ENCODE data around the gene ARHGEF11. TPM values are rescaled to one million over a fixed set of nuclear protein-coding genes. Genes with fewer than 3 reads are reported as not detected.
A peak's percentile ranks its signal among the peaks of the same experiment; 100 is the strongest.

The ARHGEF11 gene
- total and polyA plus RNA-seq, 2 donors (not counting 1 experiment from before 2014, with no cell fraction given), result 1.0 to 4.6 TPM

DNA sequence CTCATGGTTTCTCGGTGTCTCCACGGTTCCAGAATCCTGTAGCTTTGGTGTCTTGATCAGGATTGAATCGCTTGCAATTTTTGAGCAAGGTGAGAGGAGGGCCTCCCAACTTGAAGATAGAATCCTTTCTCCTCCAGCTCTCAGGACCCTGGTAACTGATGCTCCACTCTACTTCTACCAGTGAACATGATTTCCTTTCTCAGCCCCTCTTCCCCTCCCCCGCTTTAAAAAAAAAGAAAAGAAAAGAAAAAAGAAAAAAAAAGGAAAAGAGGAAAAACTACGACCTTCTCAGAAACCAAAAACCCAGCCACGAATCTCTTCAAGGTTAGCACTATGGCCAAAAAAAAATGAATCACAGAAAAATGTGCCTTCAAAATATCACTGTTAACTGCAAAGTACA is 1.2 kb downstream of the ARHGEF11 start:
- Histone ChIP-seq H3K4me2 (replicated peaks; ENCODE audit: low read depth, low read length, poor library complexity, severe bottlenecking) (no peak overlapping the region), H3K36me3 (replicated peaks in 1 of 2; ENCODE audit: control extremely low read depth in 1 of 2, control insufficient read depth in 1 of 2, extremely low read depth in 1 of 2, insufficient read depth in 2 of 2, low read length in 1 of 2) (no peaks in the 10 kb centered on the region), H3K27me3 (replicated peaks in 1 of 4; ENCODE audit: control extremely low read depth in 1 of 4, control insufficient read depth in 3 of 4, insufficient read depth in 4 of 4, low read length in 3 of 4) (peaks cover 0 to 48% (median 39%) of the 10 kb centered on the region in 4 experiments), H2AFZ (ENCODE audit: insufficient read depth, low read depth, low read length, poor library complexity, severe bottlenecking) (no peak overlapping the region), H4K20me1 (ENCODE audit: control insufficient read depth, insufficient read depth, low read length, poor library complexity, severe bottlenecking) (no peaks in the 10 kb centered on the region), H3K9me3 (ENCODE audit: control extremely low read depth in 1 of 3, control insufficient read depth in 2 of 3, insufficient read depth in 1 of 3, low read length in 2 of 3) (peaks cover 0 to 3% (median 0%) of the 10 kb centered on the region in 3 donors), H3K9ac (ENCODE audit: low read length) (no peak overlapping the region), H3K4me1 (ENCODE audit: control insufficient read depth in 2 of 2, insufficient read depth in 2 of 2, low read length in 2 of 2) (peaks cover 12 to 15% of the 10 kb centered on the region in 2 donors), H3K79me2 (ENCODE audit: control insufficient read depth, insufficient read depth, low read length) (no peaks in the 10 kb centered on the region), H3K4me3 (ENCODE audit: control extremely low read depth in 1 of 5, extremely low read depth in 1 of 5, insufficient read depth in 1 of 5, low read depth in 2 of 5, low read length in 4 of 5) (no peak overlapping the region), H3K27ac (ENCODE audit: low read length in 2 of 2) (no peak overlapping the region)
- peak overlapping the region; percentile 20 for H3K4me3 Mint-ChIP-seq
- ATAC-seq (ENCODE audit: low read depth) (no peak), DNase-seq (no peak)
- ChIA-PET POLR2A (interaction anchor here (0.6 kb wide), 1 partner anchor 25 kb away, joined by 3 read pairs; no protein-coding TSS in a partner anchor), CTCF (no interaction called here)
- H3K27ac Mint-ChIP-seq, result no peak overlapping the region
- intact Hi-C loops (cut with micrococcal nuclease), result no loop called here
- no peaks in the 10 kb centered on the region for H3K9me3 Mint-ChIP-seq (ENCODE audit: insufficient read depth)
- peaks cover 13% of the 10 kb centered on the region for H3K4me1 Mint-ChIP-seq
- no CpG with 5 or more reads among the region's 6 CpGs for WGBS (ENCODE audit: insufficient coverage)
- no peak for TF ChIP-seq EZH2 (IDR thresholded peaks at IDR 0.05; ENCODE audit: borderline replicate concordance, insufficient read depth, low read depth, low read length, poor library complexity, severe bottlenecking)
- TF ChIP-seq, protein P1, sequence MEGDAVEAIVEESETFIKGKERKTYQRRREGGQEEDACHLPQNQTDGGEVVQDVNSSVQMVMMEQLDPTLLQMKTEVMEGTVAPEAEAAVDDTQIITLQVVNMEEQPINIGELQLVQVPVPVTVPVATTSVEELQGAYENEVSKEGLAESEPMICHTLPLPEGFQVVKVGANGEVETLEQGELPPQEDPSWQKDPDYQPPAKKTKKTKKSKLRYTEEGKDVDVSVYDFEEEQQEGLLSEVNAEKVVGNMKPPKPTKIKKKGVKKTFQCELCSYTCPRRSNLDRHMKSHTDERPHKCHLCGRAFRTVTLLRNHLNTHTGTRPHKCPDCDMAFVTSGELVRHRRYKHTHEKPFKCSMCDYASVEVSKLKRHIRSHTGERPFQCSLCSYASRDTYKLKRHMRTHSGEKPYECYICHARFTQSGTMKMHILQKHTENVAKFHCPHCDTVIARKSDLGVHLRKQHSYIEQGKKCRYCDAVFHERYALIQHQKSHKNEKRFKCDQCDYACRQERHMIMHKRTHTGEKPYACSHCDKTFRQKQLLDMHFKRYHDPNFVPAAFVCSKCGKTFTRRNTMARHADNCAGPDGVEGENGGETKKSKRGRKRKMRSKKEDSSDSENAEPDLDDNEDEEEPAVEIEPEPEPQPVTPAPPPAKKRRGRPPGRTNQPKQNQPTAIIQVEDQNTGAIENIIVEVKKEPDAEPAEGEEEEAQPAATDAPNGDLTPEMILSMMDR (IDR thresholded peaks at IDR 0.05), result no peak
- peaks cover 77% of the 10 kb centered on the region for H3K27me3 Mint-ChIP-seq

DNA sequence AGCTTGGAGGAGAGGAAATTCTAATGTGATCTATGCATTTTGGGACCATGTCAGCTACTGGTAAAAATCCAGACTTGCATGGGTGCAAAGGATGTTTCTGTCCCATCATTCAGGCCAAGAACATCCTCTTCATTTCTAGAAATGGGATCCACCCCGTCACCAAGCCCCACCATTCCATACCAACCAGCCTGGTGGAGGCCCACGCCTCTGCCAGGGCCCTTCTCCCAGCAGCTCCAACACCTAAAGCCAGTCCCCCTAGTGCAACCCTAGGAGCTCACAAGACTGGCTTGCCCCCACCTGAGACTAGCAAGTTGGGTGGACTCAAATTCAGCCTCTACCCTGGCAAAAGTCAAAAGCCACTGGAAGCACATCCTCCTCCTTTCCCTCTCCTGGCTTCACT is 1.9 kb downstream of the ARHGEF11 start:
- H3K27me3 ChIP-seq (replicated peaks in 1 of 4; ENCODE audit: control extremely low read depth in 1 of 4, control insufficient read depth in 3 of 4, insufficient read depth in 4 of 4, low read length in 3 of 4), result peaks cover 0 to 48% (median 39%) of the 10 kb centered on the region in 4 experiments
- H3K9ac ChIP-seq (ENCODE audit: low read length), result no peak overlapping the region
- ChIA-PET POLR2A (no interaction called here), CTCF (no interaction called here)
- no peaks in the 10 kb centered on the region for H4K20me1 ChIP-seq (ENCODE audit: control insufficient read depth, insufficient read depth, low read length, poor library complexity, severe bottlenecking)
- intact Hi-C loops (cut with micrococcal nuclease), result no loop called here
- peaks cover 13% of the 10 kb centered on the region for H3K4me1 Mint-ChIP-seq
- H2AFZ ChIP-seq (ENCODE audit: insufficient read depth, low read depth, low read length, poor library complexity, severe bottlenecking), result no peak overlapping the region
- H3K4me2 ChIP-seq (replicated peaks; ENCODE audit: low read depth, low read length, poor library complexity, severe bottlenecking), result no peak overlapping the region
- H3K4me3 ChIP-seq (ENCODE audit: control extremely low read depth in 1 of 5, extremely low read depth in 1 of 5, insufficient read depth in 1 of 5, low read depth in 2 of 5, low read length in 4 of 5), result no peak overlapping the region
- H3K27ac ChIP-seq (ENCODE audit: low read length in 2 of 2), result no peak overlapping the region
- DNase-seq (no peak), ATAC-seq (ENCODE audit: low read depth) (no peak)
- no peaks in the 10 kb centered on the region for H3K36me3 ChIP-seq (replicated peaks in 1 of 2; ENCODE audit: control extremely low read depth in 1 of 2, control insufficient read depth in 1 of 2, extremely low read depth in 1 of 2, insufficient read depth in 2 of 2, low read length in 1 of 2)
- H3K27ac Mint-ChIP-seq, result no peak overlapping the region
- H3K4me1 ChIP-seq (ENCODE audit: control insufficient read depth in 2 of 2, insufficient read depth in 2 of 2, low read length in 2 of 2), result peaks cover 12 to 15% of the 10 kb centered on the region in 2 donors
- H3K27me3 Mint-ChIP-seq, result peaks cover 79% of the 10 kb centered on the region
- WGBS (ENCODE audit: insufficient coverage), result 95% methylated on average over 2 of the region's 2 CpGs
- no peak for TF ChIP-seq EZH2 (IDR thresholded peaks at IDR 0.05; ENCODE audit: borderline replicate concordance, insufficient read depth, low read depth, low read length, poor library complexity, severe bottlenecking)
- TF ChIP-seq, protein P1 (IDR thresholded peaks at IDR 0.05), result no peak
- no peak overlapping the region for H3K4me3 Mint-ChIP-seq
- H3K9me3 Mint-ChIP-seq (ENCODE audit: insufficient read depth), result no peaks in the 10 kb centered on the region
- H3K9me3 ChIP-seq (ENCODE audit: control extremely low read depth in 1 of 3, control insufficient read depth in 2 of 3, insufficient read depth in 1 of 3, low read length in 2 of 3), result peaks cover 0 to 3% (median 0%) of the 10 kb centered on the region in 3 donors
- H3K79me2 ChIP-seq (ENCODE audit: control insufficient read depth, insufficient read depth, low read length), result no peaks in the 10 kb centered on the region

Data from B cell (primary cell).